Thoracic aorta (tissue), 2 donors: ENCODE results near the gene HOXD8. TPM values are rescaled to one million over a fixed set of nuclear protein-coding genes. Genes with fewer than 3 reads are reported as not detected.

Source experiments
- ATAC-seq: fragments of 150-250 bp; one replicate; pipeline ENCODE4 v1.8.0; 2017; ENCODE audit warnings: low read depth; ENCODE audit not compliant: insufficient number of reproducible peaks, low FRiP score
- DNase-seq: peaks from one replicate; pipeline ENCODE4 v3.0.0-alpha.2; 2020; ENCODE audit warnings: low spot score
- H3K27ac ChIP-seq, 2 donors: fragments of 200-600 bp; sonication (generic); 1 replicate in 1 of 2; 2 replicates in 1 of 2; pipeline ENCODE4 v1.5.1; 2016; ENCODE audit warnings: mild to moderate bottlenecking in 2 of 2, moderate library complexity in 2 of 2
- H3K27me3 ChIP-seq: fragments of 200-600 bp; sonication (generic); replicated peaks from 2 replicates; pipeline ENCODE4 v1.6.0; 2016; ENCODE audit warnings: mild to moderate bottlenecking; ENCODE audit not compliant: insufficient read depth
- H3K36me3 ChIP-seq: fragments of 200-600 bp; sonication (generic); one replicate; pipeline ENCODE4 v1.5.1; 2016
- H3K4me1 ChIP-seq, 2 donors: fragments of 200-600 bp; sonication (generic); 1 replicate in 1 of 2; 2 replicates in 1 of 2; pipeline versions ENCODE4 v1.5.1 to v1.6.0; 2016; ENCODE audit warnings: low read depth in 2 of 2, mild to moderate bottlenecking in 1 of 2; ENCODE audit not compliant: control insufficient read depth in 1 of 2
- H3K4me3 ChIP-seq: fragments of 200-600 bp; sonication (generic); 2 replicates; pipeline ENCODE4 v1.5.1; 2016; ENCODE audit warnings: mild to moderate bottlenecking
- H3K9me3 ChIP-seq: fragments of 200-600 bp; sonication (generic); 2 replicates; pipeline ENCODE4 v1.5.1; 2016
- CTCF ChIP-seq: fragments of 200-600 bp; sonication (generic); IDR thresholded peaks from one replicate; pipeline ENCODE4 v1.5.1; 2019; ENCODE audit warnings: antibody characterized with exemption
- total RNA-seq, 2 donors: library from RNA; depleted of rRNA; stranded (reverse); fragments of >200 nt; gene quantifications; one replicate each; pipeline versions ENCODE4 v1.1.0 to v1.2.3, GENCODE V29; 2016

HOXD8 gene
- total RNA-seq, 2 donors from 2014 or later: 3.9 to 11.2 TPM

- Histone ChIP-seq H3K27ac (no peak within 1 kb of the TSS), H3K9me3 (no peaks in the 10 kb centered on the region), H3K36me3 (peaks cover 9% of the 10 kb centered on the region), H3K4me3 (peak within 1 kb of the TSS; percentile 12), H3K27me3 (no peaks in the 10 kb centered on the region), H3K4me1 (peaks cover 3 to 27% of the 10 kb centered on the region in 2 donors)
- no peak for TF ChIP-seq CTCF
- ATAC-seq (no peak), DNase-seq (no peak)
Observed at GRCh38 chr2:176156807-176157498, 27.4 kb downstream of the HOXD8 start, which contains the start of gene HOXD3. HOXD3 (plus strand) TSS chr2:176157307; CDS start chr2:176169115, 11,808 bp downstream.

- peak overlapping the region; percentile 12 for H3K4me3 ChIP-seq
- ATAC-seq (no peak), DNase-seq (no peak)
- no peak overlapping the region for H3K27ac ChIP-seq
- peaks cover 3 to 30% of the 10 kb centered on the region in 2 donors for H3K4me1 ChIP-seq
- no peaks in the 10 kb centered on the region for H3K9me3 ChIP-seq
- peaks cover 6% of the 10 kb centered on the region for H3K36me3 ChIP-seq
- TF ChIP-seq CTCF: no peak
- H3K27me3 ChIP-seq: no peaks in the 10 kb centered on the region
Observed at GRCh38 chr2:176157499-176158185, 28.1 kb downstream of the HOXD8 start.

- Histone ChIP-seq H3K36me3 (peaks cover 4% of the 10 kb centered on the region), H3K4me3 (no peak overlapping the region), H3K27me3 (no peaks in the 10 kb centered on the region), H3K4me1 (peaks cover 3 to 30% of the 10 kb centered on the region in 2 donors), H3K27ac (no peak overlapping the region), H3K9me3 (no peaks in the 10 kb centered on the region)
- DNase-seq (no peak), ATAC-seq (no peak)
- no peak for TF ChIP-seq CTCF
Observed at GRCh38 chr2:176158186-176158591, 28.7 kb downstream of the HOXD8 start.

GRCh38 chr2:176158855-176159662 lies 29.6 kb downstream of the HOXD8 start:
- Histone ChIP-seq H3K27ac (no peak overlapping the region), H3K4me3 (peak overlapping the region; percentile 44), H3K36me3 (peaks cover 4% of the 10 kb centered on the region), H3K4me1 (peaks cover 3 to 30% of the 10 kb centered on the region in 2 donors), H3K27me3 (no peaks in the 10 kb centered on the region), H3K9me3 (no peaks in the 10 kb centered on the region)
- DNase-seq (no peak), ATAC-seq (no peak)
- TF ChIP-seq CTCF: no peak
